Tibial nerve (tissue), 4 donors: ENCODE measurements around the gene RTP2. TPM values are rescaled to one million over a fixed set of nuclear protein-coding genes. Genes with fewer than 3 reads are reported as not detected.

Experiments used
- DNase-seq, 2 donors: peaks; one replicate each; pipeline ENCODE4 v3.0.0-alpha.2; 2019; ENCODE audit warnings: low spot score in 2 of 2
- H3K27ac ChIP-seq, 4 donors: fragments of 200-600 bp; sonication (generic) in 3 of 4; one replicate each; pipeline ENCODE4 v1.5.1; 2017 to 2019; ENCODE audit warnings: mild to moderate bottlenecking in 1 of 4
- H3K27me3 ChIP-seq, 2 donors: fragments of 200-600 bp; sonication (generic) in 1 of 2; one replicate each; pipeline versions ENCODE4 v1.5.1 to v1.6.0; 2017 to 2019
- H3K36me3 ChIP-seq, 3 donors: fragments of 200-600 bp; sonication (generic); one replicate each; pipeline ENCODE4 v1.5.1; 2018 to 2019
- H3K4me1 ChIP-seq, 4 donors: fragments of 200-600 bp; sonication (generic) in 3 of 4; one replicate each; pipeline ENCODE4 v1.5.1; 2017 to 2019
- H3K4me3 ChIP-seq, 4 donors: fragments of 200-600 bp; sonication (generic) in 3 of 4; one replicate each; pipeline ENCODE4 v1.5.1; 2017 to 2019; ENCODE audit warnings: mild to moderate bottlenecking in 1 of 4, moderate library complexity in 1 of 4
- H3K9me3 ChIP-seq, 4 donors: fragments of 200-600 bp; sonication (generic) in 3 of 4; one replicate each; pipeline ENCODE4 v1.5.1; 2017 to 2019
- EP300 ChIP-seq, 2 donors: sonication (generic); formaldehyde crosslinking; IDR thresholded peaks; one replicate each; pipeline ENCODE4 v1.6.1; 2017; ENCODE audit warnings: antibody characterized with exemption in 2 of 2, mild to moderate bottlenecking in 1 of 2
- POLR2A ChIP-seq, 2 donors: fragments of 450-650 bp; IDR thresholded peaks; one replicate each; pipeline ENCODE4 v1.6.1; 2017; ENCODE audit warnings: antibody characterized with exemption in 2 of 2, mild to moderate bottlenecking in 2 of 2, moderate library complexity in 2 of 2
- WGBS, 2 donors: methylation state at CpG; one replicate each; pipeline ENCODE4 v1.1.5; 2018; 5-methylcytosine and 5-hydroxymethylcytosine counted together
- total RNA-seq, 4 donors: library from RNA; depleted of rRNA; stranded (reverse); fragments of >200 nt; gene quantifications; one replicate each; pipeline ENCODE4 v1.1.0, GENCODE V29; 2016
- TF ChIP-seq, protein P1 (sequence below), 5 experiments: fragments of 200-600 bp in 3 of 5; fragments of 450-650 bp in 2 of 5; sonication (generic) in 3 of 5; IDR thresholded peaks; one replicate each; pipeline ENCODE4 v1.5.1; 2016 to 2019; ENCODE audit warnings: antibody characterized with exemption in 5 of 5, mild to moderate bottlenecking in 3 of 5, moderate library complexity in 2 of 5

Gene RTP2
- total RNA-seq, 4 donors from 2014 or later: not detected

DNA sequence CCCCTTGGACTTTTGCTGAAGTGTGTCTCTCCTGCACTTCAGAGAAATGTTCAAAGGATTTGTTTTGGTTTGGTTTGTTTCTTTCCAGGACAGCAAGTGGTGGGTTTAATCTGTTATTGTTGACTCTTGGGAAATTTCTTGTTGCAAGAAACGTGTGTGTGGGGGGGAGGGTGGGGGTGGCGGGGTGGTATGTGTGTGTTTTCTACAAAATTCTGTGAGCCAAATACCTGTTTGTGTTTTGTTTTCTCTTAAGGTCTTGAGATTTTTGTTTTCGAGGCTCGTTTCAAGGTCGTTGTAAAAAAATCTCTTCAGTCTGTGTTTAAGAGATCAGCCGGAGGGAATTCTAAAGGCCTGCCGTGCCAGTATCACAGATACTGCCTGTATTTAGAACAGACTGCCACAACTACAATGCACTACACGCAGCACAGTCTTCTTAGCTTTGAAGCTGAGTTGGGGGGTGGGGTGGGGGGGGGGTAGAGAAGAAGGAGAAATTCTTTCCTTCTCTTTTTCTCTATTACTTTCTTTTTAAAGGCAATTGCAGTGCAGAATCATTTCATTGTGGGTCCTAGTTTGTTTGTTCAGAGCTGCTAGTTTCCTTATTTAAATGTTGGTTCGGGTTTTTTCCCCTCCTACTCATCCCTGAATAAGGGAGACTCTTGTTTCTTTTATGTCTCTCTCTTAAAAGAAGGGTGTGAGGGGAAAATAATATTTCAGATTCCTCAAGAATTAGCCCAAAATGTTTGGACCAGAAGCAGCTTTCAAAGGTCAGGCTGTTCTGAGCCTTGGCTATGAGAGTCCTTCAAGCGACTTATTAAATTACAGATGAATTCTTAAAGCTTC lies 44.3 kb upstream of the RTP2 start:
- no peaks in the 10 kb centered on the region for H3K27me3 ChIP-seq
- peak overlapping the region; percentile 76 to 91 (median 81) for H3K4me3 ChIP-seq
- WGBS, 2 donors: 12 to 13% methylated on average over 10 of the region's 10 CpGs
- H3K36me3 ChIP-seq: no peaks in the 10 kb centered on the region
- no peak for DNase-seq
- peaks cover 3 to 36% (median 16%) of the 10 kb centered on the region in 4 donors for H3K4me1 ChIP-seq
- peak overlapping the region; percentile 97 to 100 (median 98) for H3K27ac ChIP-seq
- no peaks in the 10 kb centered on the region for H3K9me3 ChIP-seq
- TF ChIP-seq POLR2A (IDR thresholded peaks at IDR 0.05): no peak
- peak in 1 of 2 donors; percentile 42 for TF ChIP-seq EP300 (IDR thresholded peaks at IDR 0.05)
- TF ChIP-seq, protein P1, sequence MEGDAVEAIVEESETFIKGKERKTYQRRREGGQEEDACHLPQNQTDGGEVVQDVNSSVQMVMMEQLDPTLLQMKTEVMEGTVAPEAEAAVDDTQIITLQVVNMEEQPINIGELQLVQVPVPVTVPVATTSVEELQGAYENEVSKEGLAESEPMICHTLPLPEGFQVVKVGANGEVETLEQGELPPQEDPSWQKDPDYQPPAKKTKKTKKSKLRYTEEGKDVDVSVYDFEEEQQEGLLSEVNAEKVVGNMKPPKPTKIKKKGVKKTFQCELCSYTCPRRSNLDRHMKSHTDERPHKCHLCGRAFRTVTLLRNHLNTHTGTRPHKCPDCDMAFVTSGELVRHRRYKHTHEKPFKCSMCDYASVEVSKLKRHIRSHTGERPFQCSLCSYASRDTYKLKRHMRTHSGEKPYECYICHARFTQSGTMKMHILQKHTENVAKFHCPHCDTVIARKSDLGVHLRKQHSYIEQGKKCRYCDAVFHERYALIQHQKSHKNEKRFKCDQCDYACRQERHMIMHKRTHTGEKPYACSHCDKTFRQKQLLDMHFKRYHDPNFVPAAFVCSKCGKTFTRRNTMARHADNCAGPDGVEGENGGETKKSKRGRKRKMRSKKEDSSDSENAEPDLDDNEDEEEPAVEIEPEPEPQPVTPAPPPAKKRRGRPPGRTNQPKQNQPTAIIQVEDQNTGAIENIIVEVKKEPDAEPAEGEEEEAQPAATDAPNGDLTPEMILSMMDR (IDR thresholded peaks at IDR 0.05): no peak

DNA sequence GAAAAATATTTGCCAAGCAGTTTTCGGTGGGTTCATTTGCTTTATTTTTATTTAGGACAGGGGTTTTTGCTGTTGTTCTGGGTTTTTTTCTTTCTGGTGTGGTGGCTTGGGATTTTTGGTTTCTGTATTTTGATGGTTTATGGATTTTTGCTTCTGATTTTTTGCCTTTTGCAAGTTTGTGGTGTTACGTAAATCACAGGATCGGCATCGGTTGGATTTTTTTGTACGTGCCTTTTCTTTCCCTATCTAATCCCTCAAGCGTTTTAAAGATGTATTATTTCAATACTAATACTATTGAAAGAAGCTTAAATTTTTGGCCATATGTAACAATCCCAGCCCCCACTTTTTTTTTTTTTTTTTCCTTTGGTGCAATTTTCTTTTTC lies 43.7 kb upstream of the RTP2 start:
- TF ChIP-seq POLR2A (IDR thresholded peaks at IDR 0.05) (no peak), EP300 (IDR thresholded peaks at IDR 0.05) (no peak)
- TF ChIP-seq, protein P1 (IDR thresholded peaks at IDR 0.05): no peak
- no peaks in the 10 kb centered on the region for H3K9me3 ChIP-seq
- no peaks in the 10 kb centered on the region for H3K36me3 ChIP-seq
- H3K4me3 ChIP-seq: peak overlapping the region; percentile 76 to 91 (median 81)
- no peak for DNase-seq
- no peaks in the 10 kb centered on the region for H3K27me3 ChIP-seq
- H3K4me1 ChIP-seq: peaks cover 3 to 36% (median 16%) of the 10 kb centered on the region in 4 donors
- H3K27ac ChIP-seq: peak overlapping the region; percentile 97 to 100 (median 98)
- 2 to 5% methylated on average over 6 of the region's 6 CpGs for WGBS, 2 donors

DNA sequence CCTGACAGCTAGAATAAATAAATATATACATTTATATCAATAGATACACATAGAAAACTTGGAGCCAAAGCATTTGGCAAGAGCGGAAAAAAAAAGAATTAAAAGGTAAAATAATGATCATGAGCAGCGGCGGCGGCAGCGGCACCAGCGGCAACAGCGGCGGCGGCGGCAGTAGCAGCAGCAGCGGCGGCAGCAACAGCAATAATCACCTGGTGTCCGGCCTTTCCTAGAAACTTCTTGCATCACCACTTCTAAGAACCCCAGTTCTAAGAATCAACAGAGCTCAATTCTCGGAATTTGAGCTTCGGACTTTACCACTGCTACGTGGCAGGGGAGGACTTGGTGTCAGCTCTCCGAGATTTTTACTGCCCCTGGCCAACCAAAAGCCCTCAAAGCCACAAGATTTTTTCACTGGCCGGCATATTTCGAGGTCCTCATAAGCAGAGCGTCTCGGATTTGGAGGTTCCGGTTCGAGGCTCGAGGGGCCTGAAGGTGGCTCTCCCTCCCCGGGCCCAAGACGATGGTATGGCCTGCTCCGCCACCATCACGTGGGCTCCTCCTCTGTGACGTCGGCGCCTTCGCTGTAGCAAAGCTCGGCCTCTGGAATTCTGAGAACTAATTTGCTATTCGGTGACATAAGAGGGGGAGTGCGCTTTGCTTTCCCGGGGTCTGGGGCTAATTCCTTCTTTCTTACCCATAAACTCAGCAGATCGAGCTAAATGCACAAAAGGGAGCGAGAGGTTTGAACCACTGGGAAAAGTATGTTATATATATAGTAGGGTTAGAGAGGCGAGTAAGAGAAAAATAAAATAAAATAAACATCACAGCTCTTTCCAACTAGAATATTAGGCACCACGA lies 43.1 kb upstream of the RTP2 start, which contains the start of gene BCL6:
Gene BCL6 (minus strand): TSS at position 268 of the 858 bp plus-strand sequence. CDS start 11,775 bp downstream, outside the sequence.
- Histone ChIP-seq H3K9me3 (no peaks in the 10 kb centered on the region), H3K4me3 (peak within 1 kb of the TSS; percentile 76 to 91 (median 81)), H3K4me1 (peaks cover 3 to 36% (median 18%) of the 10 kb centered on the region in 4 donors), H3K27me3 (no peaks in the 10 kb centered on the region), H3K36me3 (no peaks in the 10 kb centered on the region), H3K27ac (peak within 1 kb of the TSS; percentile 97 to 100 (median 98))
- TF ChIP-seq, protein P1 (IDR thresholded peaks at IDR 0.05): peak in 2 of 5 experiments; percentile 47 to 57
- TF ChIP-seq POLR2A (IDR thresholded peaks at IDR 0.05) (peak; percentile 92 to 98), EP300 (IDR thresholded peaks at IDR 0.05) (peak; percentile 97 to 99)
- 0 to 1% methylated on average over 39 to 40 of the region's 40 CpGs for WGBS, 2 donors
- DNase-seq: peak; percentile 89 to 96

DNA sequence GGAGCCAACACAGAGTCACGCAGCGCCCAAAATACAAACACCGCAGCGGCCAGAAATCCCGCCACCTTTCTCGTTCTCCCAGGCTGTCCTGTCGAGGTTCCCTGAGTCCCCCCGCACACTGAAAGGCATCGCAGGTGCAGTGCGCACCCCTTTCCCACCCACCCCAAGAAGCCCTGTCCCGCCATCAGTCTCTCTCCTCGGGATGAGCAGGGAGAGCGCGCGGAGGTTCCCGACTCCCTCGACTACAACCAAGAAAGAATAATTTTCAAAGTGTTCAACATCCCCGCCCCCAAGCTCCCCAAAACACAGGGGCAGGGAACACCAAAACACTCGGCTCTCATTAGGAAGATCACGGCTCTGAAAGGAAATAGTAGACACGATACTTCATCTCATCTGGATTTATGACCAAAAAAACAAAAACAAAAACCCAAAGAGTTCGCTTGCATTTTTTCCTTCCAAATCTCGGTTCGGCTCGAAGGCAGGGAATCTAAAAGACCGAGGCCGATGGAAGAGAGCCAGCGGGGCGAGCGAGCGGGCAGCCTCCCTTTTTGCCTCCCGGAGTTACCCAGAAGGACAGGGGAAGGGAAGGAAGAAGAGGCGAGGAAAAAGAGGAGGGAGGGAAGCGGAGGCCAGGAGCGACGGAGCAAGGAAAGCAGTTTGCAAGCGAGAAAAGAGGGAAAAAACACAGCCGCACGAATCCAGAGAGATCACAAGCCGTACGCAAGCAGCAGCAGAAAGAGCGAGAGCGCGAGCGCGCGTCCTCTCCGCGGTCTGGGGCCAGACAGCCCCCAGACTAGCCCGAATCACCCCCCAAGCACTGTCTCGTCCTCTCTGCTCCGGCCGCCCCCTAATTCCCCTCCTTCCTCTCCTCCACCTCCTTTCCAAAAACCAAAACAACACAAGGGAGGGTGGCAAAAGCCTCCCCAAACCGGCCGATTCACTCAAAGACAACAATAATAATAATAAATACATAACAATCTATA lies 42.1 kb upstream of the RTP2 start:
- H3K4me3 ChIP-seq: peak overlapping the region; percentile 76 to 91 (median 81)
- no peaks in the 10 kb centered on the region for H3K27me3 ChIP-seq
- peaks cover 3 to 36% (median 16%) of the 10 kb centered on the region in 4 donors for H3K4me1 ChIP-seq
- H3K27ac ChIP-seq: peak overlapping the region; percentile 97 to 100 (median 98)
- 0 to 1% methylated on average over 55 of the region's 55 CpGs for WGBS, 2 donors
- TF ChIP-seq EP300 (IDR thresholded peaks at IDR 0.05) (peak in 1 of 2 donors; percentile 62), POLR2A (IDR thresholded peaks at IDR 0.05) (peak in 1 of 2 donors; percentile 13)
- TF ChIP-seq, protein P1 (IDR thresholded peaks at IDR 0.05): no peak
- DNase-seq: no peak
- H3K36me3 ChIP-seq: no peaks in the 10 kb centered on the region
- H3K9me3 ChIP-seq: no peaks in the 10 kb centered on the region
